ENCODE measurements around the gene MOB1B.

DNA sequence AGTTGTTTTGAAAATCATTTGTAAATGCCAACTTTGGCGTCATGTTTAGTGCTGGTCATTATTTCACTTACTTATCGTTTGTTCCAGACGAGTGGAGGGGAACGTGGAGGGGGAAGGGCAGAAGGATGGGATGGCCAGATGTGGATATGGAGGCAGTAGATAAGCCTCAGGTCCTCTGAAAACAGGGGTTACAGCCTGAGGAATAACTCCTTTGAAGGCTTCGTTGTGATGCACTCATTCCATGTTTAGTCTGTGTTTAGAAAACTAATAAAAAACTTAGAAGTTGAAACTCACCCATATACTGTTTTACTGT, 1.1 kb downstream of the MOB1B start:
- TF ChIP-seq EZH2 (IDR thresholded peaks at IDR 0.05; ENCODE audit: borderline replicate concordance, low read depth, low read length, poor library complexity, severe bottlenecking) (no peak), CTCF (conservative IDR thresholded peaks at IDR 0.05; ENCODE audit: low read depth, low read length) (no peak)
